Tibial nerve (tissue), 4 donors: ENCODE results near the gene AGPAT1. TPM values are rescaled to one million over a fixed set of nuclear protein-coding genes. Genes with fewer than 3 reads are reported as not detected.
"Not testable (repeated sequence)": the region's sequence is repeated elsewhere in the genome, so short reads cannot be mapped to it uniquely, and the experiment has no call there.

Experiments
- DNase-seq, 2 donors: peaks; one replicate each; pipeline ENCODE4 v3.0.0-alpha.2; 2019; ENCODE audit warnings: low spot score in 2 of 2
- H3K27ac ChIP-seq, 4 donors: fragments of 200-600 bp; sonication (generic) in 3 of 4; one replicate each; pipeline ENCODE4 v1.5.1; 2017 to 2019; ENCODE audit warnings: mild to moderate bottlenecking in 1 of 4
- H3K27me3 ChIP-seq, 2 donors: fragments of 200-600 bp; sonication (generic) in 1 of 2; one replicate each; pipeline versions ENCODE4 v1.5.1 to v1.6.0; 2017 to 2019
- H3K36me3 ChIP-seq, 3 donors: fragments of 200-600 bp; sonication (generic); one replicate each; pipeline ENCODE4 v1.5.1; 2018 to 2019
- H3K4me1 ChIP-seq, 4 donors: fragments of 200-600 bp; sonication (generic) in 3 of 4; one replicate each; pipeline ENCODE4 v1.5.1; 2017 to 2019
- H3K4me3 ChIP-seq, 4 donors: fragments of 200-600 bp; sonication (generic) in 3 of 4; one replicate each; pipeline ENCODE4 v1.5.1; 2017 to 2019; ENCODE audit warnings: mild to moderate bottlenecking in 1 of 4, moderate library complexity in 1 of 4
- H3K9me3 ChIP-seq, 4 donors: fragments of 200-600 bp; sonication (generic) in 3 of 4; one replicate each; pipeline ENCODE4 v1.5.1; 2017 to 2019
- EP300 ChIP-seq, 2 donors: sonication (generic); formaldehyde crosslinking; IDR thresholded peaks; one replicate each; pipeline ENCODE4 v1.6.1; 2017; ENCODE audit warnings: antibody characterized with exemption in 2 of 2, mild to moderate bottlenecking in 1 of 2
- POLR2A ChIP-seq, 2 donors: fragments of 450-650 bp; IDR thresholded peaks; one replicate each; pipeline ENCODE4 v1.6.1; 2017; ENCODE audit warnings: antibody characterized with exemption in 2 of 2, mild to moderate bottlenecking in 2 of 2, moderate library complexity in 2 of 2
- WGBS, 2 donors: methylation state at CpG; one replicate each; pipeline ENCODE4 v1.1.5; 2018; 5-methylcytosine and 5-hydroxymethylcytosine counted together
- total RNA-seq, 4 donors: library from RNA; depleted of rRNA; stranded (reverse); fragments of >200 nt; gene quantifications; one replicate each; pipeline ENCODE4 v1.1.0, GENCODE V29; 2016
- TF ChIP-seq, protein P1 (sequence below), 5 experiments: fragments of 200-600 bp in 3 of 5; fragments of 450-650 bp in 2 of 5; sonication (generic) in 3 of 5; IDR thresholded peaks; one replicate each; pipeline ENCODE4 v1.5.1; 2016 to 2019; ENCODE audit warnings: antibody characterized with exemption in 5 of 5, mild to moderate bottlenecking in 3 of 5, moderate library complexity in 2 of 5

Gene AGPAT1
- total RNA-seq, 4 donors from 2014 or later = 45.3 to 52.2 (median 48.1) TPM

GRCh38 chr6:32147401-32148132 lies 28.3 kb downstream of the AGPAT1 start:
- Histone ChIP-seq H3K4me3 (no peak overlapping the region), H3K27me3 (no peaks in the 10 kb centered on the region), H3K27ac (no peak overlapping the region), H3K4me1 (peaks cover 0 to 29% (median 13%) of the 10 kb centered on the region in 4 donors), H3K9me3 (no peaks in the 10 kb centered on the region), H3K36me3 (peaks cover 0 to 10% (median 0%) of the 10 kb centered on the region in 3 donors)
- WGBS, 2 donors = 91 to 95% methylated on average over 4 of the region's 4 CpGs
- no peak for TF ChIP-seq EP300 (IDR thresholded peaks at IDR 0.05)
- TF ChIP-seq, protein P1, sequence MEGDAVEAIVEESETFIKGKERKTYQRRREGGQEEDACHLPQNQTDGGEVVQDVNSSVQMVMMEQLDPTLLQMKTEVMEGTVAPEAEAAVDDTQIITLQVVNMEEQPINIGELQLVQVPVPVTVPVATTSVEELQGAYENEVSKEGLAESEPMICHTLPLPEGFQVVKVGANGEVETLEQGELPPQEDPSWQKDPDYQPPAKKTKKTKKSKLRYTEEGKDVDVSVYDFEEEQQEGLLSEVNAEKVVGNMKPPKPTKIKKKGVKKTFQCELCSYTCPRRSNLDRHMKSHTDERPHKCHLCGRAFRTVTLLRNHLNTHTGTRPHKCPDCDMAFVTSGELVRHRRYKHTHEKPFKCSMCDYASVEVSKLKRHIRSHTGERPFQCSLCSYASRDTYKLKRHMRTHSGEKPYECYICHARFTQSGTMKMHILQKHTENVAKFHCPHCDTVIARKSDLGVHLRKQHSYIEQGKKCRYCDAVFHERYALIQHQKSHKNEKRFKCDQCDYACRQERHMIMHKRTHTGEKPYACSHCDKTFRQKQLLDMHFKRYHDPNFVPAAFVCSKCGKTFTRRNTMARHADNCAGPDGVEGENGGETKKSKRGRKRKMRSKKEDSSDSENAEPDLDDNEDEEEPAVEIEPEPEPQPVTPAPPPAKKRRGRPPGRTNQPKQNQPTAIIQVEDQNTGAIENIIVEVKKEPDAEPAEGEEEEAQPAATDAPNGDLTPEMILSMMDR (IDR thresholded peaks at IDR 0.05) = no peak
- no peak for TF ChIP-seq POLR2A (IDR thresholded peaks at IDR 0.05)
- no peak for DNase-seq

GRCh38 chr6:32146687-32147086 lies 29.2 kb downstream of the AGPAT1 start:
- H3K4me1 ChIP-seq = peaks cover 0 to 22% (median 6%) of the 10 kb centered on the region in 4 donors
- H3K4me3 ChIP-seq = no peak overlapping the region
- H3K9me3 ChIP-seq = no peaks in the 10 kb centered on the region
- TF ChIP-seq EP300 (IDR thresholded peaks at IDR 0.05) (no peak), POLR2A (IDR thresholded peaks at IDR 0.05) (no peak)
- no peaks in the 10 kb centered on the region for H3K27me3 ChIP-seq
- H3K36me3 ChIP-seq = peaks cover 0 to 10% (median 0%) of the 10 kb centered on the region in 3 donors
- 35 to 39% methylated on average over 4 of the region's 4 CpGs for WGBS, 2 donors
- DNase-seq = no peak
- H3K27ac ChIP-seq = no peak overlapping the region

DNA sequence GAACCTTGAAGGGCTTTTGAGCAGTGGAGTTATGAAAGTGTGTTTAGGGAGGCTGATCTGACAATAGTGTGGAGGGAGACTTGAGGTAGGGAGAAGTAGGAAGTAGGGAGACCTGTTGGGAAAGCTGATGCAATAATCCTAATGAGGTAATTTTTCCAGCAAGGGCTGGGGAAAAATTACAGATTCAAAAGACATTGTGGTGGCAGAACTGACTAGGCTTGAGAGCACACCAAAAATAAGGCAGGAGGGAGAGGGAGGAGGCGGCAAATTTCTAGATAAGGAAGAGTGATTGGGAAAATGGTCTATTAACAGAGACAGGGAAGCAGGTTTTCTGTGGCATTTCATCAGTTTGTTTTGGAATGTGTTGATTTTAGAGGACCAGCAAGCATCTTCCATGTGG lies 29.6 kb downstream of the AGPAT1 start:
- H3K27ac ChIP-seq = no peak overlapping the region
- peaks cover 0 to 19% (median 6%) of the 10 kb centered on the region in 4 donors for H3K4me1 ChIP-seq
- H3K27me3 ChIP-seq = no peaks in the 10 kb centered on the region
- no peak for DNase-seq
- TF ChIP-seq EP300 (IDR thresholded peaks at IDR 0.05) = no peak
- TF ChIP-seq, protein P1 (IDR thresholded peaks at IDR 0.05) = no peak
- no peak for TF ChIP-seq POLR2A (IDR thresholded peaks at IDR 0.05)
- H3K36me3 ChIP-seq = peaks cover 0 to 10% (median 0%) of the 10 kb centered on the region in 3 donors
- no peaks in the 10 kb centered on the region for H3K9me3 ChIP-seq
- H3K4me3 ChIP-seq = no peak overlapping the region
- 84 to 86% methylated on average over 1 of the region's 1 CpG for WGBS, 2 donors

GRCh38 chr6:32144238-32144637 lies 31.6 kb downstream of the AGPAT1 start:
- not testable (repeated sequence) for H3K9me3 ChIP-seq
- 69 to 84% methylated on average over 7 of the region's 7 CpGs for WGBS, 2 donors

DNA sequence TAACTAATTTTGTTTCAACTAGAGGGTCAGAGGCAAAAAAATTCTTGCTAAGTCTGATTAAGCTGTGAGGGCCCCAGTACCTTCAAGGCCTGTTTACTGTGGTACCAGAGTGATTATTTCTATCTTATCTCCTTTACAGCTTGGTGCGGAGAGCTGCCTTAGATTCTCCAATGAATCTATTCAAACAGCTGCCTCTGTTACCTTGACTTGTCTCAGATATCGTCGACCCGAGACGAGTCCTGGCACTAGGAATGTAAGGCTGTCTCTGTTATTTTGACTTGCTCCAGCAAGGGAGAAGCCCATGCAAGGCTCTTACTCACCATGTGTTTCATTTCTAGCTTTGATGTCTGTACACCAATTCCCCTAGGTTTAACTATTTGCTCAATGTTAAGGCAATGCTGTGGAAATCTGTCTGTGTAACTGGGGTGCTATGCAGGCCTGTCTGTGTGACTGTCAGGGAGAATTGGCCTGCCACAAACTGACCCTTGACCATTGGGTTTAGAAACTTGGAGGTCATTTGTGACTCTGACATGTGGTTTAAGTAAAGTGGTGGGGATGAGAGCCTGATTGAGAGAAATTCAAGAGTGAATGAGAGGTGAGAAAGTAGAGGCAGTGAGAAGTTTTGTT lies 35.4 kb downstream of the AGPAT1 start:
- no peak overlapping the region for H3K4me3 ChIP-seq
- TF ChIP-seq, protein P1 (IDR thresholded peaks at IDR 0.05) = no peak
- TF ChIP-seq EP300 (IDR thresholded peaks at IDR 0.05) (no peak), POLR2A (IDR thresholded peaks at IDR 0.05) (no peak)
- no peak for DNase-seq
- 80 to 82% methylated on average over 5 of the region's 5 CpGs for WGBS, 2 donors
- no peaks in the 10 kb centered on the region for H3K27me3 ChIP-seq
- H3K4me1 ChIP-seq = peaks cover 0 to 3% (median 0%) of the 10 kb centered on the region in 4 donors
- no peaks in the 10 kb centered on the region for H3K36me3 ChIP-seq
- no peaks in the 10 kb centered on the region for H3K9me3 ChIP-seq
- no peak overlapping the region for H3K27ac ChIP-seq

More at GRCh38 chr6:32144238-32144637, 31.6 kb downstream of the AGPAT1 start:
- not testable (repeated sequence) for H3K4me3 ChIP-seq, H3K36me3 ChIP-seq, H3K27me3 ChIP-seq, DNase-seq, H3K27ac ChIP-seq, H3K4me1 ChIP-seq

GRCh38 chr6:32139590-32139989 lies 36.3 kb downstream of the AGPAT1 start:
- WGBS, 2 donors = 54 to 60% methylated on average over 5 of the region's 5 CpGs
- no peaks in the 10 kb centered on the region for H3K9me3 ChIP-seq
- H3K4me1 ChIP-seq = peaks cover 0 to 3% (median 0%) of the 10 kb centered on the region in 4 donors
- no peak overlapping the region for H3K27ac ChIP-seq
- no peak overlapping the region for H3K4me3 ChIP-seq
- no peaks in the 10 kb centered on the region for H3K27me3 ChIP-seq
- TF ChIP-seq EP300 (IDR thresholded peaks at IDR 0.05) = no peak
- TF ChIP-seq, protein P1 (IDR thresholded peaks at IDR 0.05) = no peak
- TF ChIP-seq POLR2A (IDR thresholded peaks at IDR 0.05) = no peak
- no peaks in the 10 kb centered on the region for H3K36me3 ChIP-seq
- DNase-seq = no peak
